Esophagus squamous epithelium (tissue), 4 donors: Measurements from ENCODE around the gene CNN1.

Experiments used
- POLR2A ChIP-seq, 4 donors: fragments of 450-650 bp; IDR thresholded peaks; one replicate each; pipeline ENCODE4 v1.6.1; 2017; ENCODE audit warnings: antibody characterized with exemption in 4 of 4, mild to moderate bottlenecking in 4 of 4, moderate library complexity in 3 of 4
- TF ChIP-seq, protein P1 (sequence below), 6 experiments: fragments of 450-650 bp in 4 of 6; fragments of 200-600 bp in 2 of 6; sonication (generic) in 2 of 6; IDR thresholded peaks; one replicate each; pipeline ENCODE4 v1.5.1; 2016 to 2019; ENCODE audit warnings: antibody characterized with exemption in 6 of 6, mild to moderate bottlenecking in 4 of 6, moderate library complexity in 4 of 6

GRCh38 chr19:11580116-11580515, 41.5 kb downstream of the CNN1 start:
- TF ChIP-seq, protein P1, sequence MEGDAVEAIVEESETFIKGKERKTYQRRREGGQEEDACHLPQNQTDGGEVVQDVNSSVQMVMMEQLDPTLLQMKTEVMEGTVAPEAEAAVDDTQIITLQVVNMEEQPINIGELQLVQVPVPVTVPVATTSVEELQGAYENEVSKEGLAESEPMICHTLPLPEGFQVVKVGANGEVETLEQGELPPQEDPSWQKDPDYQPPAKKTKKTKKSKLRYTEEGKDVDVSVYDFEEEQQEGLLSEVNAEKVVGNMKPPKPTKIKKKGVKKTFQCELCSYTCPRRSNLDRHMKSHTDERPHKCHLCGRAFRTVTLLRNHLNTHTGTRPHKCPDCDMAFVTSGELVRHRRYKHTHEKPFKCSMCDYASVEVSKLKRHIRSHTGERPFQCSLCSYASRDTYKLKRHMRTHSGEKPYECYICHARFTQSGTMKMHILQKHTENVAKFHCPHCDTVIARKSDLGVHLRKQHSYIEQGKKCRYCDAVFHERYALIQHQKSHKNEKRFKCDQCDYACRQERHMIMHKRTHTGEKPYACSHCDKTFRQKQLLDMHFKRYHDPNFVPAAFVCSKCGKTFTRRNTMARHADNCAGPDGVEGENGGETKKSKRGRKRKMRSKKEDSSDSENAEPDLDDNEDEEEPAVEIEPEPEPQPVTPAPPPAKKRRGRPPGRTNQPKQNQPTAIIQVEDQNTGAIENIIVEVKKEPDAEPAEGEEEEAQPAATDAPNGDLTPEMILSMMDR (IDR thresholded peaks at IDR 0.05): no peak
- TF ChIP-seq POLR2A (IDR thresholded peaks at IDR 0.05): no peak
